Gastrocnemius medialis (tissue), 4 donors: ENCODE results near the gene CXADR. TPM values are rescaled to one million over a fixed set of nuclear protein-coding genes. Genes with fewer than 3 reads are reported as not detected.

Experiments used
- ATAC-seq, 2 donors: fragments of 150-250 bp; one replicate each; pipeline ENCODE4 v1.9.1; 2016
- DNase-seq, 2 donors: peaks; one replicate each; pipeline ENCODE4 v3.0.0-alpha.2; 2019
- H3K27ac ChIP-seq, 4 donors: fragments of 200-600 bp; sonication (generic); 1 replicate in 1 of 4; 2 replicates in 3 of 4; pipeline ENCODE4 v1.5.1; 2016 to 2018; ENCODE audit warnings: mild to moderate bottlenecking in 2 of 4, moderate library complexity in 1 of 4
- H3K27me3 ChIP-seq, 3 donors: fragments of 200-600 bp; sonication (generic) in 2 of 3; 1 replicate in 1 of 3; 2 replicates in 2 of 3; pipeline versions ENCODE4 v1.5.1 to v1.6.0; 2016 to 2019; ENCODE audit warnings: mild to moderate bottlenecking in 1 of 3, moderate library complexity in 1 of 3
- H3K36me3 ChIP-seq, 2 donors: fragments of 200-600 bp; sonication (generic) in 1 of 2; one replicate each; pipeline ENCODE4 v1.5.1; 2017 to 2018
- H3K4me1 ChIP-seq, 2 donors: fragments of 200-600 bp; sonication (generic) in 1 of 2; one replicate each; pipeline ENCODE4 v1.5.1; 2016 to 2017; ENCODE audit warnings: mild to moderate bottlenecking in 2 of 2
- H3K4me3 ChIP-seq, 4 donors: fragments of 200-600 bp; sonication (generic) in 3 of 4; 1 replicate in 1 of 4; 2 replicates in 3 of 4; pipeline ENCODE4 v1.5.1; 2016 to 2019; ENCODE audit warnings: mild to moderate bottlenecking in 2 of 4
- H3K9me3 ChIP-seq, 3 donors: fragments of 200-600 bp; sonication (generic) in 2 of 3; 1 replicate in 1 of 3; 2 replicates in 2 of 3; pipeline ENCODE4 v1.5.1; 2016 to 2019
- POLR2A ChIP-seq, 2 donors: fragments of 450-650 bp; IDR thresholded peaks; one replicate each; pipeline ENCODE4 v1.6.1; 2017; ENCODE audit warnings: antibody characterized with exemption in 2 of 2, mild to moderate bottlenecking in 2 of 2, moderate library complexity in 2 of 2
- in situ Hi-C, 4 donors: fragments of 200-750 bp; cut with MboI; loops; one replicate each; pipeline versions ENCODE4 v1.15.0 to v1.8.0; 2017; ENCODE audit warnings: low sequenced_read_pairs in 4 of 4
- intact Hi-C: fragments of 100-400 bp; cut with DNase I; formaldehyde crosslinking; loops from one replicate; pipeline ENCODE4 v1.15.1; 2023; ENCODE audit warnings: low total_unique reads
- total RNA-seq, 4 donors: library from RNA; depleted of rRNA; stranded (reverse); fragments of >200 nt; gene quantifications; one replicate each; pipeline versions ENCODE4 v1.1.0 to v1.2.3, GENCODE V29; 2016
- TF ChIP-seq, protein P1 (sequence below), 5 experiments: fragments of 450-650 bp in 3 of 5; fragments of 200-600 bp in 2 of 5; sonication (generic) in 2 of 5; IDR thresholded peaks in 4 of 5; conservative IDR thresholded peaks in 1 of 5; 1 replicate in 4 of 5; 2 replicates in 1 of 5; pipeline ENCODE4 v1.5.1; 2016 to 2019; ENCODE audit warnings: antibody characterized with exemption in 5 of 5, mild to moderate bottlenecking in 3 of 5, moderate library complexity in 3 of 5

CXADR gene
- total RNA-seq: under 1 TPM in 2 of 4 donors, not detected in 2; 0.35 to 0.68 TPM

DNA sequence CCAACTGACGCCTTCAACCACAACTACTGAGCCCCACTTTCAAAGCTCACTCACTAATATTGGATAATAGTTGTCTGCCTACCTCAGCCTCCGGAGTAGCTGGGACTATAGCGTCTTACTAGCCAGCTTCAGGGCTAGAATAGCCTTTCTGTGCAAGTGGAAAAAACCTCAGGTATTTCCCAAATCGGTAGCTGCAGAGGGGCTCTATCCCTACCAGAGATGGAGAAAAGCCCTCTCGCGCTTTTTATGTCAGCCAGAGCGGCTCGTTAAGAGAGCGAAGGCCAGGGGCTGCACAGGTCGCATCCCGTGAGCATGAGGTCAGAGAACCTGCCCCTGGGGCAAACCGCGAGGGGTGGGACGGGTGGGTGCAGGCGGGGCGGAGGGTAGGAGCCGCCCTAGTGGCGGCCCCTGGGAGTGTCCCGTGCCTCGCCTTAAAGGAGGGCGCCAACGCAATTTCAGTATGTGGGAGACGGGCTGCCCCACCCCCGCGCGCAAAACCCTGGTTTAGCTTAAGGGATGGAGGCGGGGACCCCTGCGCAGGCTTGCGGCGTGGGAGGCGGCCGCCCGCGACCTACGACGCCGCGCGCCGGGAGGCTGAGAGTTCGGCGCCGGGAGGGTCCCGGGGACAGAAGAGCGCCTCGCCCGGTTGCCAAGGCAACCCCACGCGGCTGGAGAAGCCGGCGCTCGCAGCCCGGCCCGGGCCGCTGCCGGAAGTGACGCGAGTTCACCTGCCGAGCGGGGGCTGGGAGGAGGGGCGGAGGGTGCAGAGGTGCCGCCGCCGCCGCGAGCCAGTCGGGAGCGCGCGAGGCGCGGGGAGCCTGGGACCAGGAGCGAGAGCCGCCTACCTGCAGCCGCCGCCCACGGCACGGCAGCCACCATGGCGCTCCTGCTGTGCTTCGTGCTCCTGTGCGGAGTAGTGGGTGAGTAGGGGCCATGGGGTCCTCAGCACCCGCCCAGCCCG lies at the start of gene CXADR:
Gene CXADR (plus strand): TSS at position 791 of the 961 bp plus-strand sequence. CDS start 87 bp downstream, at position 878.
- DNase-seq: no peak
- in situ Hi-C loops (no loop called here), intact Hi-C loops (no loop called here)
- H3K9me3 ChIP-seq: no peaks in the 10 kb centered on the region
- no peaks in the 10 kb centered on the region for H3K4me1 ChIP-seq
- TF ChIP-seq, protein P1, sequence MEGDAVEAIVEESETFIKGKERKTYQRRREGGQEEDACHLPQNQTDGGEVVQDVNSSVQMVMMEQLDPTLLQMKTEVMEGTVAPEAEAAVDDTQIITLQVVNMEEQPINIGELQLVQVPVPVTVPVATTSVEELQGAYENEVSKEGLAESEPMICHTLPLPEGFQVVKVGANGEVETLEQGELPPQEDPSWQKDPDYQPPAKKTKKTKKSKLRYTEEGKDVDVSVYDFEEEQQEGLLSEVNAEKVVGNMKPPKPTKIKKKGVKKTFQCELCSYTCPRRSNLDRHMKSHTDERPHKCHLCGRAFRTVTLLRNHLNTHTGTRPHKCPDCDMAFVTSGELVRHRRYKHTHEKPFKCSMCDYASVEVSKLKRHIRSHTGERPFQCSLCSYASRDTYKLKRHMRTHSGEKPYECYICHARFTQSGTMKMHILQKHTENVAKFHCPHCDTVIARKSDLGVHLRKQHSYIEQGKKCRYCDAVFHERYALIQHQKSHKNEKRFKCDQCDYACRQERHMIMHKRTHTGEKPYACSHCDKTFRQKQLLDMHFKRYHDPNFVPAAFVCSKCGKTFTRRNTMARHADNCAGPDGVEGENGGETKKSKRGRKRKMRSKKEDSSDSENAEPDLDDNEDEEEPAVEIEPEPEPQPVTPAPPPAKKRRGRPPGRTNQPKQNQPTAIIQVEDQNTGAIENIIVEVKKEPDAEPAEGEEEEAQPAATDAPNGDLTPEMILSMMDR (IDR thresholded peaks at IDR 0.05 in 4 of 5, conservative IDR thresholded peaks at IDR 0.05 in 1 of 5): no peak
- TF ChIP-seq POLR2A (IDR thresholded peaks at IDR 0.05): no peak
- peak within 1 kb of the TSS; percentile 48 to 63 (median 56) for H3K4me3 ChIP-seq
- H3K36me3 ChIP-seq: no peaks in the 10 kb centered on the region
- H3K27ac ChIP-seq: no peak within 1 kb of the TSS
- no peak for ATAC-seq
- peaks cover 18 to 54% (median 29%) of the 10 kb centered on the region in 3 donors for H3K27me3 ChIP-seq

- ATAC-seq (no peak), DNase-seq (no peak)
- TF ChIP-seq, protein P1 (IDR thresholded peaks at IDR 0.05 in 4 of 5, conservative IDR thresholded peaks at IDR 0.05 in 1 of 5): no peak
- Histone ChIP-seq H3K4me1 (peaks cover 0 to 6% of the 10 kb centered on the region in 2 donors), H3K27ac (no peak overlapping the region), H3K27me3 (no peaks in the 10 kb centered on the region), H3K36me3 (no peaks in the 10 kb centered on the region), H3K9me3 (no peaks in the 10 kb centered on the region), H3K4me3 (no peak overlapping the region)
- in situ Hi-C loops (no loop called here), intact Hi-C loops (no loop called here)
Observed at GRCh38 chr21:17466166-17466565, 46.7 kb upstream of the CXADR start.

- intact Hi-C loops: no loop called here
Observed at GRCh38 chr21:17467392-17467791, 45.5 kb upstream of the CXADR start.

DNA sequence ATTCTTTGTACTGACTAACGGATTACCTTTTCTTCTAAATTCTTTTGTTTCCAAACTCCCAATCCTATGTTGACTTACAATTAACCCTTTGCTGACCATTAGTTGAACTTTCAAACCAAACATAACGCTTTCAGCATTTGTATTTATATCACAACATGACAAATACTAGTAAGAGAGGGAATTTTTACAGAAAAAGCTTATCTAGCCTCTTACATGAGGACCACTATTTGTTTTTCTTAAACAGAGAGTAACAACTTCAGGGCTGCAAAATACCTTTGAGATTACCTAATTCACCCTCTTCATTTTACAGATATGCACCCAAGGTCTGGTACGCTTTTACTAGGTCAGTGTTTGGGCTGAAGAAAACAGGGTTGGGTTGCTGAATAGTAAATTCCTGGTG lies 45.0 kb upstream of the CXADR start:
- TF ChIP-seq, protein P1 (IDR thresholded peaks at IDR 0.05 in 4 of 5, conservative IDR thresholded peaks at IDR 0.05 in 1 of 5): no peak
- no peak for TF ChIP-seq POLR2A (IDR thresholded peaks at IDR 0.05)
- no peak for ATAC-seq
- H3K27ac ChIP-seq: no peak overlapping the region
- H3K4me3 ChIP-seq: peak overlapping the region in 1 of 4 donors; percentile 14
- no peaks in the 10 kb centered on the region for H3K9me3 ChIP-seq
- in situ Hi-C loops: no loop called here
- H3K36me3 ChIP-seq: no peaks in the 10 kb centered on the region
- no peak for DNase-seq
- no peaks in the 10 kb centered on the region for H3K27me3 ChIP-seq
- intact Hi-C loops: no loop called here
- H3K4me1 ChIP-seq: peaks cover 0 to 6% of the 10 kb centered on the region in 2 donors

More at GRCh38 chr21:17467392-17467791, 45.5 kb upstream of the CXADR start:
- TF ChIP-seq, protein P1 (IDR thresholded peaks at IDR 0.05 in 4 of 5, conservative IDR thresholded peaks at IDR 0.05 in 1 of 5): no peak
- TF ChIP-seq POLR2A (IDR thresholded peaks at IDR 0.05): no peak
- Histone ChIP-seq H3K9me3 (no peaks in the 10 kb centered on the region), H3K27me3 (no peaks in the 10 kb centered on the region), H3K27ac (no peak overlapping the region), H3K4me3 (peak overlapping the region in 1 of 4 donors; percentile 14), H3K4me1 (peaks cover 0 to 6% of the 10 kb centered on the region in 2 donors), H3K36me3 (no peaks in the 10 kb centered on the region)
- DNase-seq: no peak
- no peak for ATAC-seq
- in situ Hi-C loops: no loop called here
